ENCODE results near the gene RAMP2.
"Not testable (repeated sequence)": the region's sequence is repeated elsewhere in the genome, so short reads cannot be mapped to it uniquely, and the experiment has no call there.

The RAMP2 gene

GRCh38 chr17:42760652-42761581 lies at the start of gene RAMP2:
Gene RAMP2 (plus strand): TSS chr17:42761227. CDS start chr17:42761262, 35 bp downstream.
- peak in 2 of 6 experiments; percentile 11 to 22 for DNase-seq

- DNase-seq, result peak in 5 of 6 experiments; percentile 2 to 66 (median 47)
These were observed 39.9 kb upstream of the RAMP2 start for GRCh38 chr17:42720996-42721583.

GRCh38 chr17:42723636-42724035 lies 37.4 kb upstream of the RAMP2 start:
- DNase-seq, result no peak

- no peak for DNase-seq
These were observed 35.9 kb upstream of the RAMP2 start for GRCh38 chr17:42725143-42725542.

- no peak for DNase-seq
These were observed 20.3 kb upstream of the RAMP2 start for GRCh38 chr17:42740699-42741098.

GRCh38 chr17:42742916-42743315 lies 18.1 kb upstream of the RAMP2 start:
- not testable (repeated sequence) for DNase-seq

- DNase-seq, result no peak
These were observed 17.3 kb upstream of the RAMP2 start for GRCh38 chr17:42743595-42744282.

GRCh38 chr17:42744283-42744805 lies 16.7 kb upstream of the RAMP2 start:
- peak in 4 of 6 experiments; percentile 30 to 74 (median 68) for DNase-seq

- peak; percentile 85 to 94 (median 88) for DNase-seq
These were observed 16.0 kb upstream of the RAMP2 start, which contains the start of gene EZH1 for GRCh38 chr17:42744806-42745617. Gene EZH1 (minus strand): TSS chr17:42745040. CDS start chr17:42728941, 16,099 bp downstream.

GRCh38 chr17:42748202-42748907 lies 12.7 kb upstream of the RAMP2 start:
- DNase-seq, result no peak

- no peak for DNase-seq
These were observed 11.9 kb upstream of the RAMP2 start for GRCh38 chr17:42748908-42749798.

- DNase-seq, result no peak
These were observed 10.2 kb upstream of the RAMP2 start for GRCh38 chr17:42750739-42751344.

GRCh38 chr17:42751628-42752027 lies 9.4 kb upstream of the RAMP2 start:
- DNase-seq, result no peak

GRCh38 chr17:42754782-42755181 lies 6.2 kb upstream of the RAMP2 start:
- no peak for DNase-seq

- DNase-seq, result no peak
These were observed 910 bp upstream of the RAMP2 start for GRCh38 chr17:42759982-42760651.

- no peak for DNase-seq
These were observed 611 bp downstream of the RAMP2 start for GRCh38 chr17:42761638-42762037.

- no peak for DNase-seq
These were observed 5.1 kb downstream of the RAMP2 start for GRCh38 chr17:42766124-42766523.

GRCh38 chr17:42767512-42767911 lies 6.5 kb downstream of the RAMP2 start:
- no peak for DNase-seq

GRCh38 chr17:42768006-42768405 lies 7.0 kb downstream of the RAMP2 start:
- not testable (repeated sequence) for DNase-seq
